Ascending aorta (tissue), 2 donors: Measurements from ENCODE around the gene LYRM2. TPM values are rescaled to one million over a fixed set of nuclear protein-coding genes. Genes with fewer than 3 reads are reported as not detected.
A peak's percentile ranks its signal among the peaks of the same experiment; 100 is the strongest.

ENCODE experiments used
- DNase-seq, 2 donors: peaks; one replicate each; pipeline ENCODE4 v3.0.0-alpha.2; 2019; ENCODE audit warnings: low spot score in 2 of 2
- H3K27ac ChIP-seq, 2 donors: fragments of 200-600 bp; sonication (generic); one replicate each; pipeline ENCODE4 v1.5.1; 2016 to 2017; ENCODE audit warnings: mild to moderate bottlenecking in 1 of 2
- H3K27me3 ChIP-seq: fragments of 200-600 bp; sonication (generic); one replicate; pipeline ENCODE4 v1.5.1; 2017
- H3K36me3 ChIP-seq, 2 donors: fragments of 200-600 bp; sonication (generic); one replicate each; pipeline ENCODE4 v1.5.1; 2016
- H3K4me1 ChIP-seq, 2 donors: fragments of 200-600 bp; sonication (generic); one replicate each; pipeline ENCODE4 v1.5.1; 2016 to 2017; ENCODE audit warnings: mild to moderate bottlenecking in 1 of 2
- H3K4me3 ChIP-seq, 2 donors: fragments of 200-600 bp; sonication (generic); one replicate each; pipeline ENCODE4 v1.5.1; 2016 to 2017; ENCODE audit warnings: mild to moderate bottlenecking in 1 of 2
- H3K9me3 ChIP-seq, 2 donors: fragments of 200-600 bp; sonication (generic); one replicate each; pipeline ENCODE4 v1.5.1; 2016
- CTCF ChIP-seq, 3 experiments: fragments of 200-600 bp in 2 of 3; fragments of 450-650 bp in 1 of 3; sonication (generic) in 2 of 3; IDR thresholded peaks; one replicate each; pipeline ENCODE4 v1.5.1; 2016 to 2019; ENCODE audit warnings: antibody characterized with exemption in 3 of 3, mild to moderate bottlenecking in 1 of 3, moderate library complexity in 1 of 3
- intact Hi-C: fragments of 100-400 bp; cut with DNase I; formaldehyde crosslinking; loops from one replicate; pipeline ENCODE4 v1.15.1; 2023
- total RNA-seq: library from RNA; depleted of rRNA; stranded (reverse); fragments of >200 nt; gene quantifications from one replicate; pipeline ENCODE4 v1.1.0, GENCODE V29; 2016

Gene LYRM2
- total RNA-seq, 1 donor from 2014 or later: 5.6 TPM

- Histone ChIP-seq H3K27me3 (no peaks in the 10 kb centered on the region), H3K9me3 (no peaks in the 10 kb centered on the region), H3K4me3 (no peak overlapping the region), H3K4me1 (no peaks in the 10 kb centered on the region), H3K27ac (peak overlapping the region; percentile 20 to 42), H3K36me3 (peaks cover 31 to 48% of the 10 kb centered on the region in 2 donors)
- DNase-seq: no peak
- intact Hi-C loops: no loop called here
- TF ChIP-seq CTCF (IDR thresholded peaks at IDR 0.05): no peak
Measured at GRCh38 chr6:89630488-89630887, 8.1 kb downstream of the LYRM2 start.

- no peak for DNase-seq
- Histone ChIP-seq H3K36me3 (peaks cover 48 to 58% of the 10 kb centered on the region in 2 donors), H3K9me3 (no peaks in the 10 kb centered on the region), H3K27ac (no peak overlapping the region), H3K4me1 (no peaks in the 10 kb centered on the region), H3K27me3 (no peaks in the 10 kb centered on the region), H3K4me3 (no peak overlapping the region)
- intact Hi-C loops: no loop called here
- no peak for TF ChIP-seq CTCF (IDR thresholded peaks at IDR 0.05)
Measured at GRCh38 chr6:89623749-89624148, 14.8 kb downstream of the LYRM2 start.

- H3K4me1 ChIP-seq: no peaks in the 10 kb centered on the region
- H3K27ac ChIP-seq: no peak overlapping the region
- peaks cover 19 to 38% of the 10 kb centered on the region in 2 donors for H3K36me3 ChIP-seq
- no peaks in the 10 kb centered on the region for H3K27me3 ChIP-seq
- intact Hi-C loops: no loop called here
- TF ChIP-seq CTCF (IDR thresholded peaks at IDR 0.05): no peak
- DNase-seq: no peak
- no peak overlapping the region for H3K4me3 ChIP-seq
- no peaks in the 10 kb centered on the region for H3K9me3 ChIP-seq
Measured at GRCh38 chr6:89619567-89619966, 19.0 kb downstream of the LYRM2 start.

GRCh38 chr6:89618026-89618425 is 20.5 kb downstream of the LYRM2 start:
- Histone ChIP-seq H3K9me3 (no peaks in the 10 kb centered on the region), H3K27me3 (no peaks in the 10 kb centered on the region), H3K27ac (no peak overlapping the region), H3K4me1 (no peaks in the 10 kb centered on the region), H3K4me3 (no peak overlapping the region), H3K36me3 (peaks cover 6 to 23% of the 10 kb centered on the region in 2 donors)
- no peak for DNase-seq
- TF ChIP-seq CTCF (IDR thresholded peaks at IDR 0.05): no peak
- intact Hi-C loops: no loop called here

GRCh38 chr6:89616531-89616930 is 22.0 kb downstream of the LYRM2 start:
- no peak for TF ChIP-seq CTCF (IDR thresholded peaks at IDR 0.05)
- DNase-seq: no peak
- Histone ChIP-seq H3K4me1 (no peaks in the 10 kb centered on the region), H3K9me3 (no peaks in the 10 kb centered on the region), H3K4me3 (no peak overlapping the region), H3K27me3 (no peaks in the 10 kb centered on the region), H3K27ac (no peak overlapping the region), H3K36me3 (peaks cover 0 to 19% of the 10 kb centered on the region in 2 donors)
- intact Hi-C loops: no loop called here

GRCh38 chr6:89615882-89616281 is 22.7 kb downstream of the LYRM2 start:
- H3K4me1 ChIP-seq: no peaks in the 10 kb centered on the region
- H3K27me3 ChIP-seq: no peaks in the 10 kb centered on the region
- H3K9me3 ChIP-seq: no peaks in the 10 kb centered on the region
- H3K4me3 ChIP-seq: no peak overlapping the region
- H3K27ac ChIP-seq: no peak overlapping the region
- H3K36me3 ChIP-seq: peaks cover 0 to 19% of the 10 kb centered on the region in 2 donors
- intact Hi-C loops: no loop called here
- no peak for DNase-seq
- TF ChIP-seq CTCF (IDR thresholded peaks at IDR 0.05): no peak
